GM18519 (cell line): ENCODE results near the gene YWHAH.

Experiments used
- ATAC-seq: cut with Tn5 transposase; IDR thresholded peaks from one replicate; pipeline ENCODE4 v1.9.1; 2021; ENCODE audit warnings: mild to moderate bottlenecking, moderate library complexity; ENCODE audit not compliant: unreplicated experiment, low FRiP score

YWHAH gene

DNA sequence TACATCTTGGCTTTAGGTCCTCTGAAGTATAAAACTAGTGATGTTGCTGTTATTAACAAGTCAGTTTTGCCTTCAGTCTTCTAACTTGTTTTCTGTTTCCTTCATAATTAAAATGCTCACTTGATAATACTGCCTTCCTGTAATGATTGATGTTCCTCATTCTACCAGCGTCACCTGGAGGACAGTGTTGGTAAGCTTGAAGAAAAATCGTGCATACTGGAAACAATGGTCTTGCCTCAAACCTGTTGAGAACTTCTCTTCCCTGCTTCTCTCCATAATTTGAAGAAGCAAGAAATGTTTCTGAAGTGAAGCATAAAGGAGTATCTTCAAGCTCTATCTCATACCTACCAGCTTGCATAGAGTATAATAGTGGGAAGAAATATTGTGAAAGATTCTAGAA lies 3.0 kb downstream of the YWHAH start:
- no peak for ATAC-seq

DNA sequence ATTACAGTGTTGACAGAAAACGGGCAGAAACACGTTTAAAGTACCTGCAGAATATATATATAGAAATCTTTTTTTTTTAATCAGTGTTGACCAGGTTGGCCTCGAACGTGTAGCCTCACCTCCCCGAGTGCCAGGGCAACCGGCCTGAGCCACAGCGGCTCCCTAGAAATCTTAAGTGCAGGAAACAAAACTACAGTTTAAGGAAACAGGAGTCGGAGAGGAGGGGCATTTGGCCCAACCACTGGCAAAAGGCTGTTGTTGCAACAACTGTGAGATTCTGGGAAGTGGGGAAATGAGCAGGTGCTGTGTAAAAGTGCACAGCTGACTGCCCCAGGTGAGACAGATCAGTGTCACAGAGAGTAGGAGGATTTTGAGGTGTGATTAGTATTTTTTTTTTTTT lies 3.7 kb downstream of the YWHAH start:
- ATAC-seq, result no peak

DNA sequence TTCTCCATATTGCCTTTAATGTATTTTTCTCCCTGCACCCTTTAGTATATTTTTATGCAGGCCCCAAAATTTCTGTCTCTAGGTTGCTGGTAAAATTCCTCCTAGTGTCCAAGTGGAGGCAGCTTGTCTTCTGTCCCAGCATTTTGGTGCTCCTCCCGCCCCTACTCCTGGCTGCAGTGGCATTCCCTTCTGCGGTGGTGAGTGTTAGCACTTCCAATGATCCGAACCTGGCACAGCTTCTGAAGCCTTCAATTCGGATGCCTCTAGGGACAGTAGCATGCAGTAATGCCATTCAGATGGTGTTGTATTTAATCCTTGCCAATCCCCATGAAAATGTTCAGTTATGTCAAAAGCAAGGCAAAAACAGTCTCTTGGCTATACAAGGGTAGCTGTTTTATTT lies 5.9 kb downstream of the YWHAH start:
- ATAC-seq, result no peak

DNA sequence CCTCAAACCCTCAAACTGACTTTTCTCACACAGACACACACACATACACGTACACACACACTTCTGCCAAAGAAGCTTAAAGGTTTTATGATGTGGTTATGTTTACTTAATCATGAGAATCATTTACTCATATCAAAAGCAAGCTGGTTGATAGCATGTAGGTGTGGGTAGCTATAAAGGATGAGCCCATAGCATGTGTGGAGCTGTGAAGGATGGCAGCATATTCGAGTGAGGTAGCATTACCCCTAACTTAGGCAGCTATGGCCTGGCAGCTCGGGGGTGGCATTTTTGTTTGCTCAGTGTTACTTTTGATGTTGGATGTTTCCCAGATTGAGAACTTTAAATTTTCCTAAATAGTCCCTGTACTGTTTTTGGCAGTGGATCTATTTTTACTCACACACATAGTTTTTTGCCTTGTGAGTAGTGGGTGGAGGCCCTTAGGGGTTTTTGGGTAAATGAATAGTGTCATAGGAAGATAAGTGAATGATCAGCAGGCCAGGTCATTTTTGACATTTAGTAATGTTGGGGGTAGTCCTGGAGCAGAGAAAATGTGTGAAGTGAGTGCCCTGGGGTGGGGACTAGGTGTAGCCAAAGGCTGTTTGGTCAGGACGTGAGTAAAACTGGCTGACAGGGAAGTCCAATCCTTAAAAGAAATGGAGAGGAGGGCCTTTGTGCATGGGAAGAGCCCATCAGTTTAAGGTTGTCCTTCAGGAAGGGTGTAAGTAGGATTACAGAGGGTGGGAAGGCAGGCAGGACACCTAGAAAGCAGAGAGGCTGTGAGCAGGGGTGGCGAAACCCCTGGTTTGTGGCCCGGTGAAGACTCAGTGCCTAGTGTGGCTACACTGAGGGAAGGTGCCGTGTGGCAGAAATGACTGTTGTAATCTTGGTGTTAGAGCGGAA lies 7.1 kb downstream of the YWHAH start:
- ATAC-seq, result no peak

DNA sequence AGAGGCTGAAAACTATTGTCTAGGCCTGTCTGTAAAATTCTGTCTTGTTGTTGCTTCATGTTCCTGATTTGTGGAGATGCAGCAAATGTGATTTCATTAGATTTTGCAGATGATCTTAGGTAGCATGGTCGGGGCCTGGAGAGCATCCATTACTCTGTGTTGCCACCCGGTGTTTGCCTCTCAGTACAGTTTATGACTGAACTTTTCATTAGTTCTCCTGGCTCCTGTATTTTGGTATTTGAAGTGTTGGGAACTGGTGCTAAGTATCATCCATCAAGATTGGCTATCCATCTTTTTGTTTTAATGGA lies 7.7 kb downstream of the YWHAH start:
- ATAC-seq, result no peak

DNA sequence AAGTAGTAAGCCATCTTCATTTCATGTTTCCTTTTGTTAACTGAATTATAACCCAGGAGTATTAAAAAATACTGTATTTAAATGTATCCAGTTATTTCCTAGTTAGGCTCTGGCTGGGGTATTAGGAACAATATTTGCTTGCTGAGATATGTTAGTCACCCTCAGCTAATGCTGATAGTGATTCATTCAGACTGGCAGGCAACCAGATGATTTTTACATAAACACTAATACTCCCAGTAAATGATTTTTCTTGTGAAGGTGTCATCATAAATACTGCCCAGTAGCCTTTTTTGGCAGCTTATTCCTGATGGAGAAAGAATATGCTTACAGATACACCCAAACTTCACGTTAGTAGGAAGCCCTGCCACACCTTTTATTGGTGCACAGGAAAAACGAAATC lies 8.1 kb downstream of the YWHAH start:
- ATAC-seq, result no peak

DNA sequence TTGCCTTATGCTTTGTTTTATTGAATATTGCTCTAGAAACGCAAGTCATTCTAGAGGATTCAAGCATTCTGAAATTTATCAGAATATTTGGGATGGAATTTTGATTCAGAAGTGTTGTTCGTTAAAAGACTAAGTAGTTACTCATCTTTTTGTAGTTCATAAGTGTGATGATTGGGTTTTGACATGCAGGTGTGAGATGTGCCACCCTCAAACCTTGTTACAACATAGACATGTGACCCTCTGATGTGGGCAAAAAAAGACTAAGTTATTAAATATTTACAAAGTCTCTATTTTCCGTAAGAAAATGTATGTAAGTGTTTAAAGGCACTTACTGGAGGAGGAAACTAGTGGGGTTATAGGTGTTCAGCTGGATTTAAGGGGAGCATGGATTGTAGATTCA lies 8.9 kb downstream of the YWHAH start:
- no peak for ATAC-seq

DNA sequence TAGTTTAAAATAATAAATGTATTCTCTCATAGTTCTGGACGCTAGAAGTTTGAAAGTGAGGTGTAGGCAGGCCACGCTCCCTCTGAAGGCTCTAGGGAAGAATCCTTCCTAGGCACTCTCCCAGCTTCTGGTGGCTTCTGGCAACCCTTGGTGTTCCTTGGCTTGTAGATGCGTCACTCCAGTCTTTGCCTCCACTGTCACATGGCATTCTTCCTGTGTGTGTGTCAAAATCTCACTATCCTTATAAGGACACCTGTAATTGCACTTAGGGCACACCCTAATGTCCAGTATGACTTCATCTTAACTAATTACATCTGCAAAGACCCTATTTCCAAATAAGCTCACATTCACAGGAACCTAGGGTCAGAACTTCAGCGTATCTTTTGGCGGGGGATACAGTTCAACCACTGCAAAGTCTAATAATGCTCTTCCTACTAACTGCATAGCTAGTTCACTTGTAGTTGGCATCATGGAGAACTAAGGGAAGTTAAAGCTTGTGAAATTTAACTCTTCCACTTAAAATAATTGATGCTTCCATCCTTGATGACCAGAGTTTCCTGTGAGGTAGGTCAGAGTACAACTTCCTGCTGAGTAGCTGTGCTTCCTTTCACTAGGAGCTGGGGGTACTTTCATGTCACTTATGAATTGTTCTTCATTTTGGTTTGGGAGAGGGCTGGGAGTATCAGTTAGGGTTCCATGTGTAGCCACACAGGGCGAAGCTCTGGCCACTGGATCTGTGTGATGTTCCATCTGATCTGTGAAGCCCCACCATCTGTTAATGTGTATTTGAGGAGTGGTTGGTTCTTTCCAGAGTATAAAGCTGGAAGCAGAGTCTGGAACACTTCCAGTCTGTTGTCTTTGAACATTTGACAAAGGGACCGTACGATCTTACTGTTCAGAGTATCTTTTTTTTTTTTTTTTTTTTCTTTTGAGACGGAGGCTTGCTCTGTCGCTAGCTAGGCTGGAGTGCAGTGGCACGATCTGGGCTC lies 10.5 kb downstream of the YWHAH start:
- ATAC-seq, result no peak

DNA sequence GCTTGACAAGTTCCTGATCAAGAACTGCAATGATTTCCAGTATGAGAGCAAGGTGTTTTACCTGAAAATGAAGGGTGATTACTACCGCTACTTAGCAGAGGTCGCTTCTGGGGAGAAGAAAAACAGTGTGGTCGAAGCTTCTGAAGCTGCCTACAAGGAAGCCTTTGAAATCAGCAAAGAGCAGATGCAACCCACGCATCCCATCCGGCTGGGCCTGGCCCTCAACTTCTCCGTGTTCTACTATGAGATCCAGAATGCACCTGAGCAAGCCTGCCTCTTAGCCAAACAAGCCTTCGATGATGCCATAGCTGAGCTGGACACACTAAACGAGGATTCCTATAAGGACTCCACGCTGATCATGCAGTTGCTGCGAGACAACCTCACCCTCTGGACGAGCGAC lies 12.0 kb downstream of the YWHAH start:
- ATAC-seq, result no peak

DNA sequence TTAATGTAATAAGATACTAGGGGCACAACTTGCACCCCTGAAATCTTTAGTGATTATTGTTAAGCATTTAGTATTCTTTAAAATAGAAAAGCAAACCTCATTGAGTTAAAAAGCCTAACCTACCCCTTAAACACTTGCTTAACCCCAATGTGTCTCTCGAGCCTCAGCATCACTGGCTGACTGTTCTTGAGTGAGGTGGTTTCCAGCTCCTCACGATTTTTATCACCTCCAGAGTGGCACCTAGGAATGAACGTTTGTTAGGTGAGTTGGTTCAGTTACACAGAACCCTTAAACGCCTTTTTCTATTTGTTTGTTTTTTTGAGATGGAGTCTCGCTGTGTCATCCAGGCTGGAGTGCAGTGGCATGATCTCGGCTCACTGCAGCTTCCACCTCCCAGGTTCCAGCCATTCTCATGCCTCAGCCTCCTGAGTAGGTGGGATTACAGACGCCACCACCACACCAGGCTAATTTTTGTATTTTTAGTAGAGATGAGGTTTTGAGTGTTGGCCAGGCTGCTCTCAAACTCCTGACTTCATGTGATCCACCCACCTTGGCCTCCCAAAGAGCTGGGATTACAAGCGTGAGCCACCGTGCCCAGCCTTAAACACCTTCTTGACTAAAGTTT lies 13.7 kb downstream of the YWHAH start:
- ATAC-seq, result no peak

DNA sequence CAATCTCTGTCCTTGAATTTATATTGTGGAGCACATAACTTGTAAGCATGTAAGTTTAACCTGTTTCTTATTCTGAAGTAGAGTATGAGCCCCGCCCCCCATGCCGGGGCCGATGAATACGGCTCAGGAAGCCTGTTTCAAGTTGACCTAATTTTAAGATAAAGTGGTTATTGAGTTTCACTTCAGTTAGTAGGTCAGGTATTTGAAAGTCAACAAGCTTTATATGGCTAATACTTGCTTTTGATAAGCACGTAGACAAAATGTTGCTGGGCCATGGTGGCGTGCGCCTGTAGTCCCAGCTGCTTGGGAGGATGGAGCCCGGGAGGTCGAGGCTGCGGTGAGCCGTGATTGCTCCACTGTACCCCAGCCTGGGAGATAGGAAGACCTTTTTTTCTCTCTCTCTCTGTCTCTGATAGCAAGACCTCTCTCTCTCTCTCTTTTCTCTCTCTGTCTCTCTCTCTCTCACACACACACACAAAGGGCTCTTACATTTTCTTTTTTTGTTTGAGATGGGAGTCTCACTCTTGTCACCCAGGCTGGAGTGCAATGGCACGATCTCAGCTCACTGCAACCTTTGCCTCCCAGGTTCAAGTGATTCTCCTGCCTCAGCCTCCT lies 14.4 kb downstream of the YWHAH start:
- no peak for ATAC-seq

DNA sequence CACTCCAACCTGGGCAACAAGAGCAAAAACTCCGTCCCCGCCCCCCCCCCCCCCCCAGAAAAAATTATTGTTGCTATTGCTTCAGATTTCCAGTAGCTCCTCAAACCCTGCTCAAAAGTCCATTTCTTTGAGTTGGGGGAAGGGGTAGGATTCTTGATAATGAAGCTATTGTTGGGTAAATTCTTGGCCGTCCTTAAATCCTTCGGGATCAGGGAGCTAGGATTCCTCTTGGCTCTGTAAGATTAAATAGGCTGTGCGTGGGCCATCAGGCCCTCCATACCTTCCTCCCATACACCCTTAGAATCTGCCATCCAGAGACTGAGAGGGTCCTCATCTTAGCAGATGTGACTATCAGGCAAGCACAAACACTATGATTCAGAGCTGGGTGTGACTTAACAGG lies 16.4 kb downstream of the YWHAH start:
- no peak for ATAC-seq

DNA sequence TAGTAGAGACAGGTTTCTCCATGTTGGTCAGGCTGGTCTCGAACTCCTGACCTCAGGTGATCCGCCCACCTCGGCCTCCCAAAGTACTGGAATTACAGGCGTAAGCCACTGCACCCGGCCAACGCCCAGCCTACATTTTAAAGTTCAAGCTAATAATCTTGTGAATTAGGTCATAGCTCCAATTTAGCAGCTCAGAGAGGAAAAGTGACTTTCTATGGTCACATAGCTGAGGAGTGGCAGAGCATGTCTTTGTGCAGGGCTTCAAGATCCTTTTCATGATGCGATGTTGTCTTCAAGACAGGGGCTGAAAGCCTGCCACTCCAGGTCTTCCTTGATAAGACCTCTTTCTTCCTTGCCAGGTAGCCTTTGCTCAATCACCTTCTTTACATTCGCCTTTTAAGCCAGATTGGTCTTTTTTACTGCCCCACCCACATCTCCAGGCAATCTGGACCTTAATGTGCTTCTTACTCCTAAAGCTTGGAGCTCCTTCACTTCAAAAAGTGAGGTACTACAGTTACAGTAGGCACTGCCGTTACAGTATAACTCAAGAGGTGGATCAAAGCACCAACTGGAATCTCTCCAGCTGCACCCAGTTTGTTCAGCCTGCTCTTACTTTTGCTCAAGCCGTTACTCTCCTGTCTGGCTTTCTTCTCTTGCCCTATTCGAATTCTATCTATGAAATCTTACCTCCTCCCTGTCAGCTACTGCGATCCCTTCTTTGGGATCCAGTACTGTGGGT lies 18.2 kb downstream of the YWHAH start:
- no peak for ATAC-seq

DNA sequence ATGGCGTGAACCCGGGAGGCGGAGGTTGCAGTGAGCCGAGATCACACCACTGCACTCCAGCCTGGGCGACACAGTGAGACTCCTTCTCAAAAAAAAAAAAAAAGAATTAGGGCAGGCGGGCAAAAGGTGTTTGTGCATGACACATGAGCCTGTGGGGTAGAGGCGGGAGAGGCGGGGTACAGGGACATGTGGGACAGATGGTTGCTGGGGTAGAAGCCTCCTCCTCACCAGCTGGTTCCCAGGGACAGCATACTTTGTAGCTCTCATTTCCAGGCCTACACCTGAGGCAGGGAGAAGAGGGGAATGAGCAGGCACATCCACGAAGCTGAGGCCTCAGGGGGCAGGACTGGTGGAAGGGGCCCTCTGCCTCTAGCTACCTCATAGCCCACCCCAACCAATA lies 23.7 kb downstream of the YWHAH start:
- ATAC-seq, result no peak

DNA sequence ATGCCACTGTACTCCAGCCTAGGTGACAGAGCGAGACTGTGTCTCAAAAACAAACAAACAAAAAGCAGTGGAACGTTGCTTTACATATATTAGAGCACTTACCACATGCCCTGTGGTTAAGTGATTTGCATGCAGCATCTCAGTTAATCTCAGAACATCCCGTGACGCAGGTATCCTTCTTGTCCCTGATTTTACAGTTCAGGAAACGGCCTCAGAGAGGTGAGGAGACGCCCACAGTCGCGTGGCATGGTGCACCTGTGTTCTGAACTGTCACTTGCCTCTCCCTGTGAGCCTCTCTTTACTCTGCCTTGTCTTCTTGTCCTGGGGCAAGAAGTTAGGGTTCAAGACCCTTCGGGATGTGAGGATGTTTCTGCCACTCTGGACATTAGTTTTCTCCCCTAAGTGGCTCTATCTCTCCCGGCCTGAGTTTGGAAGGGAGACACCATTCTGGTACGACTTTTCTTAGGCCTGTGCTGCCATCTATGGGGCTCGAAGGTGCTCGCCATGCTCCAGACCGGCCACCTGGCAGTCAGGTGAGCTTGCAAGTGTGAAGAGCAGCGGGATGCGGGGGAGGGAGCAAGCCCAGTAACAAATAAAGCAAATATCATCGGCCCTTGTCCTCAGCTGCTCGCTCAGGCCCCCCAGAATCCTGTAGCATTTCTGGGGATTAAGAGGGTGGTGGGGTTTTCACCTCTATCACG lies 25.6 kb downstream of the YWHAH start:
- no peak for ATAC-seq

DNA sequence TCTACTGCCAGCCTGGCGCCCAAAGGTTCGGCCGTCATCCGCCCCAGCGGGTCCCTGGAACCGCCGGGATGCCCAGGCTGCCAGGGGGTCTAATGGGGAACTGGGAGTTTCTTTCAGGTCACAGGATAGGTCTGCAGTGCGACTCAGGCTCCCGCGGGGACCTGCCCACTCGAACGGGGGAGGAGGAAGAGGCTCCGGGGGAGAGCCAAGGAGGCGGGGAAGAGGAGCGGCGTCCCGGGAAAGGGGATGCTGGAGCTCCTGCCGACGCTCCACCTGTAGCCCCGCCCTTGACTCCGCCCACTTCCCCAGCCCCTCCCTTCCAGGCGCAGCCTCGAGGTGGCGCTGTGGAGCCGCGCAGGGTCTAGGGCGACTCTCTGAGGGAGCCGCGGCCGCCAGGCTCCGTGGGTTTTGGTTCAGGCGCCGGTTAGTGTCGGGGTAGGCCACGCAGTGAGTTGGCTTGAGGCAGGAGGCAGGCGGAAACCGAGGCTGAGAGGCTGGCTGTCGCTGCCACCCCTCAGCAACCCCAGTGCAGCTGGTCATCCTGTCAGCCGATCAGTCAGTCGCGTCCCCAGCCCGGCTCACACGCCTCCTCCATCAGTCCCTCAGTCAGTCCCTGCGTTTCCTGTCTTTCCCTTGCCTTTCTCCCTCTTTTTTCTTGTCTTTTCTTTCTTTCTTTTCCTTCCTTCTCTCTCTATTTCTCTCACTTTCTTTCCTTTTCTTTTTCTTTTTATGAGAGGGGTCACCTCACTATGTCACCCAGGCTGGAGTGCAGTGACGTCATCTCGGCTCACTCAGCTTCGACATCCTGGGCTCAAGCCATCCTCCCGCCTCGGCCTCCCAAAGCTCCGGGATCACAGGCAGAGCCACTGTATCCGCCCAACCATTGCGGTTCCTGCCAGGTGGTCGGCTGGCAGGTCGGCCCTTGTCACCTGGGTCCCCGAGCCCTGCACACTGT lies 26.4 kb downstream of the YWHAH start:
- no peak for ATAC-seq

DNA sequence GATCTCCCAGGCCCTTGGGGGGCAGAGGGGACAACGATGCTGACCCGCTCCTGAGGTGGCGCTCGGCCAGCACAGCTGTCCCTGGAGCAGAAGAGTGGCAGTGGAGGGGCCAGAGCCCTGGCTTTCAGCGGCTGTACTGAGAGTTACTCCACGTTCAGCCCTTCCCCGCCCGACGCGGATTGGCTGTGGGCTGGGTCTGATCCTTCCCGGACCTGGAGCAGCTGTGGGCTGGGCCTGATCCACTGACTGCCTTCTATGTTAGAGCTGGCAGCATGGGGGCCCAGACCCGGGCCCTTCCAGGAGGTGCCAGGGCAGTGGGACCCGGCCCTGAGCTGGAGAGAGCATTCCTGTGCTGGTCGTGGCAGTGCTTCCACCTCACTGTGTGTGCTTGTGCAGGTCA lies 27.8 kb downstream of the YWHAH start:
- no peak for ATAC-seq

DNA sequence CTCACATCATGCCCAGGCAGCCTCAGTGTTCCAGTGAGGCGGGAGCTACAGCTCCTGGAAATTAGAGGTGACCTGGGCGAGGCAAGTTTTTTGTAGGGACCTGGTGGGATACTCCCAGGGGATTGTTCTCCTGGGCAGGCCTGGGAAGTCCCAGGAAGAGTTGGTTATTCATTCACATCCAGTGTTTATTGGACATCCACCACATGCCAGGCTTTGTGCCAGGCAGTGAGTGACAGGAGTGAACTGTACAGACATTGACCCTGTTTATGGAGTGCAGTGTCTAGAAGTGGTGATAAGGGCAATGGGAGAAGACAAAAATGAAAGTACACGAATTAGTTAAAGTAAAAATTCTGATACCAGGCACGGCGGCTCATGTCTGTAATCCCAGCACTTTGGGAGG lies 29.4 kb downstream of the YWHAH start:
- no peak for ATAC-seq
